ENCODE measurements around the gene SEC14L1.

DNA sequence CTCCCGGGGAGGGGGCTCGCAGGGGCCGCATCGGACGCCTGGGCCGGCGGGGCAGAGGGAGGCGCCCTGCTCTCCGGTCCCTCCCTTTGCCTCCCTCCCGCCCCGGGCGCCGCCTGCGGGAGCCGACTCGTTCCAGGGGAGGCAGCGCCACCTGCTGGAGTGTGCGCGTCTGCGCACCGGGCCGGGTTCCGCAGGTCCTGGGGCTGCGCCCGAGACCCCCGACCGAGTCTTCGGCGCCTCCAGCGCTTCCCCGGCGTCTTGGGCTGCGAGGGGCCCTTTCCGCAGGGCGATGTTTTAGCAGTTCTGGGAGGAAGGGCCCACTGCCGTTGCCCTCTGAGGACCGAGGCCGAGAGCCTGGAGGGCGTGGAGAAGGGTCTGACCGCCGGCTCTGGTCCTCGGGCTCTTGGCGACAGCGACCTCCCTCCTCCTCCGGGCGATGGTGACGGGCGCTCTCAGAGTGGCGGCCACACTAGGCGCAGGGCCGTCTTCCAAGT, 106.3 kb downstream of the SEC14L1 start:
- TF ChIP-seq TEAD4 (IDR thresholded peaks at IDR 0.05; ENCODE audit: low read depth, low read length) (no peak), GABPA (IDR thresholded peaks at IDR 0.05; ENCODE audit: borderline replicate concordance, insufficient read depth, low read length) (no peak), FOSL1 (IDR thresholded peaks at IDR 0.05; ENCODE audit: insufficient read depth, low read depth, low read length) (no peak), TBP (IDR thresholded peaks at IDR 0.05; ENCODE audit: low read depth, low read length) (peak; percentile 21; the same call in 1 of the 2 replicates), ZNF274 (IDR thresholded peaks at IDR 0.05; ENCODE audit: borderline replicate concordance, extremely low read depth, low read length) (no peak), SRF (IDR thresholded peaks at IDR 0.05; ENCODE audit: low read depth, low read length) (no peak), JUN (IDR thresholded peaks at IDR 0.05; ENCODE audit: low read depth, low read length) (no peak), RFX5 (IDR thresholded peaks at IDR 0.05; ENCODE audit: borderline replicate concordance, low read depth, low read length) (no peak), CREB1 (IDR thresholded peaks at IDR 0.05) (peak; percentile 67), EGR1 (IDR thresholded peaks at IDR 0.05; ENCODE audit: borderline replicate concordance, low read depth, low read length) (no peak)
- TF ChIP-seq, protein P1, sequence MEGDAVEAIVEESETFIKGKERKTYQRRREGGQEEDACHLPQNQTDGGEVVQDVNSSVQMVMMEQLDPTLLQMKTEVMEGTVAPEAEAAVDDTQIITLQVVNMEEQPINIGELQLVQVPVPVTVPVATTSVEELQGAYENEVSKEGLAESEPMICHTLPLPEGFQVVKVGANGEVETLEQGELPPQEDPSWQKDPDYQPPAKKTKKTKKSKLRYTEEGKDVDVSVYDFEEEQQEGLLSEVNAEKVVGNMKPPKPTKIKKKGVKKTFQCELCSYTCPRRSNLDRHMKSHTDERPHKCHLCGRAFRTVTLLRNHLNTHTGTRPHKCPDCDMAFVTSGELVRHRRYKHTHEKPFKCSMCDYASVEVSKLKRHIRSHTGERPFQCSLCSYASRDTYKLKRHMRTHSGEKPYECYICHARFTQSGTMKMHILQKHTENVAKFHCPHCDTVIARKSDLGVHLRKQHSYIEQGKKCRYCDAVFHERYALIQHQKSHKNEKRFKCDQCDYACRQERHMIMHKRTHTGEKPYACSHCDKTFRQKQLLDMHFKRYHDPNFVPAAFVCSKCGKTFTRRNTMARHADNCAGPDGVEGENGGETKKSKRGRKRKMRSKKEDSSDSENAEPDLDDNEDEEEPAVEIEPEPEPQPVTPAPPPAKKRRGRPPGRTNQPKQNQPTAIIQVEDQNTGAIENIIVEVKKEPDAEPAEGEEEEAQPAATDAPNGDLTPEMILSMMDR (IDR thresholded peaks at IDR 0.05; ENCODE audit: control extremely low read depth in 1 of 3, insufficient read depth in 1 of 3, low read depth in 1 of 3, low read length in 3 of 3), result peak; percentile 68 to 87 (median 83)
- TF ChIP-seq, protein P2, sequence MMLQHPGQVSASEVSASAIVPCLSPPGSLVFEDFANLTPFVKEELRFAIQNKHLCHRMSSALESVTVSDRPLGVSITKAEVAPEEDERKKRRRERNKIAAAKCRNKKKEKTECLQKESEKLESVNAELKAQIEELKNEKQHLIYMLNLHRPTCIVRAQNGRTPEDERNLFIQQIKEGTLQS (IDR thresholded peaks at IDR 0.05; ENCODE audit: insufficient read depth, low read depth, low read length), result no peak
- TF ChIP-seq, protein P3, sequence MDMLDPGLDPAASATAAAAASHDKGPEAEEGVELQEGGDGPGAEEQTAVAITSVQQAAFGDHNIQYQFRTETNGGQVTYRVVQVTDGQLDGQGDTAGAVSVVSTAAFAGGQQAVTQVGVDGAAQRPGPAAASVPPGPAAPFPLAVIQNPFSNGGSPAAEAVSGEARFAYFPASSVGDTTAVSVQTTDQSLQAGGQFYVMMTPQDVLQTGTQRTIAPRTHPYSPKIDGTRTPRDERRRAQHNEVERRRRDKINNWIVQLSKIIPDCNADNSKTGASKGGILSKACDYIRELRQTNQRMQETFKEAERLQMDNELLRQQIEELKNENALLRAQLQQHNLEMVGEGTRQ (IDR thresholded peaks at IDR 0.05; ENCODE audit: low read length), result no peak
